ENCODE results near the gene CD300C. TPM values are rescaled to one million over a fixed set of nuclear protein-coding genes. Genes with fewer than 3 reads are reported as not detected.

The CD300C gene
- polyA plus RNA-seq, 3 donors from 2014 or later, result 14.4 to 37.4 (median 21.2) TPM

DNA sequence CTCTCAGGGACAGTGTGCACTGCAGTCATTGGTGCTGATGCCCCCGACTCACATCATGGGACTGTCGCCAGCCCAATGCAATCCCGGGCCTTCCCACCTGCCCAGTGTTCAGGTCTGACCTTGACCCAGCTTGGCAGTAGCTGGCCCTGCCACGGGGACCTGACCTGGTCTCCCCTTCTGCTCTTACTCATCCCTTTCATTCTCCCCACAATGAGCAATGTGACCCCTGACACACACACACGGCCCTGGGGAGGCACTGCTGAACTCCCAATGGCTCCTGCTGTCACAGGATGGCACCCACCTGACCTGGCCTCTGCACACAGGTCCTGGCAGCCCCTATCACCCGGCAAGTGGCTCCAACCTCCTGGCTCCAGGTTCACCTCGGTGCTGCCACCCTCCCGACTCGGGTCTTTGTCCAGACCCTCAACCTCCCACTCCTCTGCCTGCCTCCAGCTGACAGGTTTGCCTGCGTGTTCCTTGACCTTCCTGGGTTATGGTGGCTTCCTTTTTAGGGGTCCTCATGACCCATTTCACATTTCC lies 6.6 kb downstream of the CD300C start:
- no peak for DNase-seq
- Mint-ChIP-seq H3K36me3 (peaks cover 0 to 3% (median 0%) of the 10 kb centered on the region in 3 donors), H3K4me1 (peaks cover 4 to 5% of the 10 kb centered on the region in 2 donors), H3K27ac (peak overlapping the region in 1 of 6 donors; percentile 56), H3K4me3 (peak overlapping the region in 1 of 5 donors; percentile 46), H3K9me3 (peaks cover 0 to 2% (median 0%) of the 10 kb centered on the region in 6 donors), H3K27me3 (ENCODE audit: low read depth in 3 of 3) (peaks cover 0 to 2% (median 2%) of the 10 kb centered on the region in 3 donors)

DNA sequence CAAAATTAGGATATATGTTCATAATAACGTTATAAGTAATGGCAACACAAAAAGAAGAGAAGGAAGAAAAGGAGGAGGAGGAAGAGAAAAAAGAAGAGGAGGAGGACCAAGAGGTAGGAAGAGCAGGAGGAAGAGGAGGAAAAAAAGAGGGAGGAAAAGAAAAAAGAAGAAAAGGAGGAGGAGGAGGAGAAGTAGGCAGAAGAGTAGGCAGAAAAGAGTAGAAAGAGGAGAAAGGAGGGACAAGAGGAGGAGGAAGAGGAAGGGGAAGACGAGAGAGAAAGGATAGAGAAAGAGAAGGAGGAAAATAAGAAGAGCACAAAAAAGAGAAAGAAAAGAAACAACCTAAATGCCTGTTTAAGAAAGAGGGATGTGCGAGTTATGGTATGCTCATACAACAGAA lies 9.0 kb downstream of the CD300C start:
- Mint-ChIP-seq H3K4me1 (peaks cover 15% of the 10 kb centered on the region in 2 donors), H3K27me3 (ENCODE audit: low read depth in 3 of 3) (peaks cover 0 to 7% (median 2%) of the 10 kb centered on the region in 3 donors), H3K4me3 (no peak overlapping the region), H3K9me3 (peaks cover 0 to 2% (median 0%) of the 10 kb centered on the region in 6 donors), H3K36me3 (peaks cover 0 to 3% (median 0%) of the 10 kb centered on the region in 3 donors), H3K27ac (no peak overlapping the region)
- no peak for DNase-seq

GRCh38 chr17:74532115-74532514 lies 13.8 kb downstream of the CD300C start:
- Mint-ChIP-seq H3K36me3 (no peaks in the 10 kb centered on the region), H3K4me1 (peaks cover 32 to 33% of the 10 kb centered on the region in 2 donors), H3K27me3 (ENCODE audit: low read depth in 3 of 3) (peaks cover 0 to 12% (median 2%) of the 10 kb centered on the region in 3 donors), H3K4me3 (peak overlapping the region; percentile 78 to 93 (median 88)), H3K9me3 (no peaks in the 10 kb centered on the region), H3K27ac (peak overlapping the region; percentile 54 to 88 (median 68))
- DNase-seq, result peak; percentile 55 to 69 (median 67)

DNA sequence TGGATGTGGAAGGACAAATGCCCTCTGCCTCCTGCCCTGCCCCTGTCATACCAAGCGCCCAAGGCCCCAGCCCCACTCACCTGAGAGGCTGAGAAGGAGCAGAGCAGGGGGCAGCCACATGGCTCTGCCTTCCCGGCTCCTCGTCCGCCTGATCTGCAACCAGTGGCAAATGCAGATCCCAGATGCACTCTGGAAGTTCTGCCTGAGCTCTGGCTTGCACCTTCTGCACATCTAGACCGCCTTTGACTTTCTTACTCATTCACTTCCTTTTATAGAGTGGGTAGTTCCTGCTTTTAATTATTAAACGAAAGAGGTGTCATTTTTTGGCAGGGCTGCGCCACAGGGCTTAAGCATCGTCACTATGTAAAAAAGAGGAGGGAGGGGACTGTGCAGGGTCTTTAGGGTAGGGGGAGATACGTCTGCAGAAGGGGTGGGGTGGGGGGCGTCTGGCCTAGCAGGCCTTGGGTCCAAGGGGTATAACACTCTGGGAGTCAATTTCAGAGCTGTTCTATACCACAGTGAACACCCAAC lies 14.6 kb downstream of the CD300C start, which contains the start of gene CD300LB:
Gene CD300LB (minus strand): TSS at position 245 of the 531 bp plus-strand sequence. CDS start 125 bp downstream, at position 120.
- Mint-ChIP-seq H3K27me3 (ENCODE audit: low read depth in 3 of 3) (peaks cover 0 to 12% (median 2%) of the 10 kb centered on the region in 3 donors), H3K9me3 (no peaks in the 10 kb centered on the region), H3K27ac (peak within 1 kb of the TSS; percentile 54 to 88 (median 75)), H3K36me3 (no peaks in the 10 kb centered on the region), H3K4me1 (peaks cover 32 to 33% of the 10 kb centered on the region in 2 donors), H3K4me3 (peak within 1 kb of the TSS; percentile 78 to 93 (median 88))
- DNase-seq, result no peak

DNA sequence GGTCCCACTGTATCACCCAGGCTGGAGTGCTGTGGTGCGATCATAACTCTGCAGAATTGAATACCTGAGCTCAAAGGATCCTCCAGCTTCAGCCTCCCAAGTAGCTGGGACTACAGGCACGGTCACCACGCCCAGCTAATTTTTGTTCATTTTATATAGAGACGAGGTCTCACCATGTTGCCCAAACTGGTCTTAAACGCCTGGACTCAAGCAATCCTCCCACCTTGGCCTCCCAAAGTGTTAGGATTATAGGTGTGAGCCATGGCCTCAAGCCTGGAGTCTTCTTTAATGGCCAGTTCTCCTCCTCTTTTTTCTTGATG lies 15.1 kb downstream of the CD300C start:
- Mint-ChIP-seq H3K36me3 (no peaks in the 10 kb centered on the region), H3K4me1 (peaks cover 32 to 33% of the 10 kb centered on the region in 2 donors), H3K27ac (peak overlapping the region in 3 of 6 donors; percentile 34 to 58 (median 54)), H3K4me3 (peak overlapping the region in 4 of 5 donors; percentile 15 to 78 (median 33)), H3K27me3 (ENCODE audit: low read depth in 3 of 3) (peaks cover 0 to 12% (median 2%) of the 10 kb centered on the region in 3 donors), H3K9me3 (no peaks in the 10 kb centered on the region)
- DNase-seq, result no peak

GRCh38 chr17:74529243-74529642 lies 16.7 kb downstream of the CD300C start:
- Mint-ChIP-seq H3K9me3 (no peaks in the 10 kb centered on the region), H3K4me1 (peaks cover 32 to 33% of the 10 kb centered on the region in 2 donors), H3K4me3 (no peak overlapping the region), H3K36me3 (no peaks in the 10 kb centered on the region), H3K27me3 (ENCODE audit: low read depth in 3 of 3) (peaks cover 0 to 12% (median 5%) of the 10 kb centered on the region in 3 donors), H3K27ac (no peak overlapping the region)
- DNase-seq, result no peak

- H3K9me3 Mint-ChIP-seq, result no peaks in the 10 kb centered on the region
- peaks cover 32 to 33% of the 10 kb centered on the region in 2 donors for H3K4me1 Mint-ChIP-seq
- no peak for DNase-seq
- peak overlapping the region in 1 of 5 donors; percentile 15 for H3K4me3 Mint-ChIP-seq
- H3K27ac Mint-ChIP-seq, result peak overlapping the region in 2 of 6 donors; percentile 6 to 53
- H3K27me3 Mint-ChIP-seq (ENCODE audit: low read depth in 3 of 3), result peaks cover 0 to 12% (median 5%) of the 10 kb centered on the region in 3 donors
- no peaks in the 10 kb centered on the region for H3K36me3 Mint-ChIP-seq
Observed at GRCh38 chr17:74528491-74529199, 17.3 kb downstream of the CD300C start.

DNA sequence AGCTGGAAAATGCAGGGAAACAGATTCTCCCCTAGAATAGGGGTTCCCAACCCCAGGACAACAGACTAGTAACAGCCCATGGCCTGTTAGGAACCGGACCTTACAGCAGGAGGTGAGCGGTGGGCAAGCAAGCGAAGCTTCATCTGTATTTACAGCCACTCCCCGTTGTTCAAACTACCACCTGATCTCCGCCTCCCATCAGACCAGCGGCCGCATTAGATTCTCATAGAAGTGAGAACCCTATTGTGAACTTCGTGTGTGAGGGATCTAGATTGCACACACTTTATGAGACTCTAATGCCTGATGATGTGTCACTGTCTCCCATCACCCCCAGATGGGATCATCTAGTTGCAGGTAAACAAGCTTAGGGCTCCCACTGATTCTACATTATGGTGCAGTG lies 18.2 kb downstream of the CD300C start:
- DNase-seq, result no peak
- H3K4me3 Mint-ChIP-seq, result no peak overlapping the region
- H3K27me3 Mint-ChIP-seq (ENCODE audit: low read depth in 3 of 3), result peaks cover 0 to 7% (median 5%) of the 10 kb centered on the region in 3 donors
- H3K36me3 Mint-ChIP-seq, result no peaks in the 10 kb centered on the region
- H3K4me1 Mint-ChIP-seq, result peaks cover 30 to 33% of the 10 kb centered on the region in 2 donors
- no peaks in the 10 kb centered on the region for H3K9me3 Mint-ChIP-seq
- H3K27ac Mint-ChIP-seq, result peak overlapping the region in 1 of 6 donors; percentile 4

DNA sequence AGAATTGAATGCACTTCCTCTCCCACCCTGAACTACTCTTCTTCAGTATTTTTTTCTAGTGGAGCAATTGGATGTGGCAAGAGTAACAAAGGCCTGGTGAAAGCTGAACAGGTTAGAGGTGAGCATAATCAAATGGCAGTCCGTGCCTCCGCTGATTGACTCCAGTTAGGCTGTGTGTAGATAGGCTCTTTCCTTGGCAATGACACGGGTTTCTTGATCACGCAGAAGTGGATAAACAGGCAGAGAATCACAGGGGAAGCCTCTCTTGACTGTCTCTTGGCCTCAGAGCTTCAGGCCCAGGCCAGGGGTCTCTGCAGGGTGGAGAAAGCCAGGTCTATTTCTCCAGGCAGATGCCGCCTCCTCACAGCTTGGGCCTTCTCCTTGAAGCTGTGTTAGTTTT lies 18.8 kb downstream of the CD300C start:
- peaks cover 29 to 33% of the 10 kb centered on the region in 2 donors for H3K4me1 Mint-ChIP-seq
- no peak overlapping the region for H3K4me3 Mint-ChIP-seq
- H3K27ac Mint-ChIP-seq, result no peak overlapping the region
- H3K9me3 Mint-ChIP-seq, result no peaks in the 10 kb centered on the region
- H3K27me3 Mint-ChIP-seq (ENCODE audit: low read depth in 3 of 3), result peaks cover 0 to 7% (median 5%) of the 10 kb centered on the region in 3 donors
- no peaks in the 10 kb centered on the region for H3K36me3 Mint-ChIP-seq
- DNase-seq, result no peak

DNA sequence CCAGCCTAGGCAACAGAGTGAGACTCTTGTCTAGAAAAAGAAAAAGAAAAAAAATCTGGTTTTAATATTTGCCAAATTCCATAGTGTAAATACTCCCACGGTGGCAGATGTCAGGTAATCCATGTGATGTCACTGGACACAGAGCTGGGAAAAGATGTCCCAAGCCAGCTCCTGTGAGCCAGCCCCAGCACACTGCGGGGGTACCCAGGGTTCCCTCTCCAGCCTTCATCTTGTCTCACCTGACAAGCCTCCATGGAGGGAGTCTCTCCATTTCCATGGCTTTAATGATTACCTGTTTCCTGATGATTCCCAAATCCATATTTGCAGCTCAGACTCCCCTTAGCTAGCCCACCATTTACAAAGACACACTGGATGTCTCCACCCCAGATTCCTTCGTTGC lies 19.2 kb downstream of the CD300C start:
- peaks cover 29 to 33% of the 10 kb centered on the region in 2 donors for H3K4me1 Mint-ChIP-seq
- H3K27me3 Mint-ChIP-seq (ENCODE audit: low read depth in 3 of 3), result peaks cover 0 to 8% (median 5%) of the 10 kb centered on the region in 3 donors
- no peak overlapping the region for H3K4me3 Mint-ChIP-seq
- H3K36me3 Mint-ChIP-seq, result no peaks in the 10 kb centered on the region
- DNase-seq, result no peak
- no peak overlapping the region for H3K27ac Mint-ChIP-seq
- H3K9me3 Mint-ChIP-seq, result no peaks in the 10 kb centered on the region

- Mint-ChIP-seq H3K27me3 (ENCODE audit: low read depth in 3 of 3) (peaks cover 0 to 14% (median 3%) of the 10 kb centered on the region in 3 donors), H3K4me1 (peaks cover 29 to 33% of the 10 kb centered on the region in 2 donors), H3K4me3 (no peak overlapping the region), H3K36me3 (no peaks in the 10 kb centered on the region), H3K27ac (peak overlapping the region in 1 of 6 donors; percentile 29), H3K9me3 (no peaks in the 10 kb centered on the region)
- no peak for DNase-seq
Observed at GRCh38 chr17:74525781-74526288, 20.1 kb downstream of the CD300C start.

GRCh38 chr17:74525465-74525725 lies 20.5 kb downstream of the CD300C start:
- Mint-ChIP-seq H3K27ac (peak overlapping the region in 1 of 6 donors; percentile 75), H3K27me3 (ENCODE audit: low read depth in 3 of 3) (peaks cover 0 to 13% (median 3%) of the 10 kb centered on the region in 3 donors), H3K4me1 (peaks cover 30 to 33% of the 10 kb centered on the region in 2 donors), H3K9me3 (no peaks in the 10 kb centered on the region), H3K36me3 (no peaks in the 10 kb centered on the region), H3K4me3 (no peak overlapping the region)
- DNase-seq, result no peak

GRCh38 chr17:74524653-74525464 lies 21.1 kb downstream of the CD300C start:
- peak overlapping the region in 1 of 6 donors; percentile 24 for H3K27ac Mint-ChIP-seq
- no peaks in the 10 kb centered on the region for H3K9me3 Mint-ChIP-seq
- DNase-seq, result no peak
- H3K4me1 Mint-ChIP-seq, result peaks cover 31 to 35% of the 10 kb centered on the region in 2 donors
- H3K27me3 Mint-ChIP-seq (ENCODE audit: low read depth in 3 of 3), result peaks cover 0 to 13% (median 3%) of the 10 kb centered on the region in 3 donors
- H3K4me3 Mint-ChIP-seq, result no peak overlapping the region
- H3K36me3 Mint-ChIP-seq, result no peaks in the 10 kb centered on the region
